Bronchial epithelial cell (primary cell): ENCODE results near the gene FYN. TPM values are rescaled to one million over a fixed set of nuclear protein-coding genes. Genes with fewer than 3 reads are reported as not detected.

Experiments
- DNase-seq: peaks from one replicate; pipeline ENCODE4 v3.0.0-alpha.2; 2010; ENCODE audit warnings: low read depth
- FAIRE-seq: peaks from 2 replicates; lab custom pipeline; 2011; peaks lifted over from hg19 to GRCh38; lab: Jason Lieb, UNC
- H3K27me3 ChIP-seq: 2 replicates; pipeline ENCODE4 v1.5.1; 2011; ENCODE audit warnings: low read length; ENCODE audit not compliant: control insufficient read depth, insufficient read depth
- H3K36me3 ChIP-seq: 2 replicates; pipeline ENCODE4 v1.5.1; 2011; ENCODE audit warnings: low read length; ENCODE audit not compliant: control insufficient read depth, insufficient read depth
- H3K4me3 ChIP-seq: 2 replicates; pipeline ENCODE4 v1.5.1; 2011; ENCODE audit warnings: mild to moderate bottlenecking, low read depth, low read length, control low read depth
- total RNA-seq: library from RNA; depleted of rRNA; stranded (reverse); fragments of >200 nt; gene quantifications from 2 replicates; pipeline ENCODE4 v1.2.1, GENCODE V29; 2014
- TF ChIP-seq, protein P1 (sequence below): IDR thresholded peaks from 2 replicates; pipeline ENCODE4 v1.5.1; 2011; ENCODE audit warnings: mild to moderate bottlenecking, moderate library complexity, low read length, control low read depth, inconsistent platforms; ENCODE audit not compliant: insufficient read depth, severe bottlenecking

The FYN gene
- total RNA-seq = 38.7 and 75.0 TPM in 2 replicates

DNA sequence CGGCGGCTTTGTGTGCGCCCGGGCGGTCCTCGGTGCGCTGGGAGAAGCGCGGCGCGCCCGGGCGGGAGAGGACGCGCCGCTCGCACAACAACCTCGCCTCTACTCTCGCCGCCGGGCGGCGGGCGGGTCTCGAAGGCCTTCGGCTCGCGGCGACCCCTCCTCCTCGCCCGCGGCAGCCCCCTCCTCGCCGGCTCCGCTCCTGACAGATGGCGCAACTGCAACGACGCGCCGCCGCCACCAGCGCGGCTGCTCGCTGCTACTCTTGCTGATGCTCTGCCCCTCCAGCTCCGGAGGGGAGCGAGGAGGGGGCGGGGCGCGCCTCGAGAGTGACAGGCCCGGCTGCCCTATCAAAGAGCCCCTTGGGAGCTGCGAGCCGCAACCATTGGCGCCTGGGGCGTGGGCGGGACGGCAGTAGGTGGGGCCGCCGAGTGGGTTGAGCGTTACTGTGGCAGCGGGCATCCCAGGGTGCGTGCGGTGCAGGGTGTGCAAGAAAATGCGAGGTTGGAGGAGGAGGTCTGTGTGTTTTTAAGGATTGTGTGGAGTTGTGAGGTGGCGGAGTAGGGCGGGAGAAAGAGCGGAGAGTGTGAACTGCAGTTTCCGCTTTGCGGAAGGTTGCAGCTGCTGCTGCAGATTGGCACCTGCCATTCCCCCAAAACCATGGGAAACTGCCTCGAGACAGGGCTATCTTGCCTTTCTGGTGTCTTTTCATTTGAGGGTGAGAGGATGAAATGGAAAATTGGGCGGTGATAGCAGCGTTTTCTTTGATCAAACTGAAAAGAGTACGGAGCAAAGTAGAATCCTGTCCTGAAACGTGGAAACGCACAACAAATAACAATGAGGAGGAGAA is at the start of gene FYN:
Gene FYN (minus strand): TSS at position 275 of the 847 bp plus-strand sequence. CDS start 153,401 bp downstream, outside the sequence.
- Histone ChIP-seq H3K36me3 (no peaks in the 10 kb centered on the region), H3K27me3 (no peaks in the 10 kb centered on the region), H3K4me3 (peak within 1 kb of the TSS; percentile 57)
- peak; percentile 82 for DNase-seq
- TF ChIP-seq, protein P1, sequence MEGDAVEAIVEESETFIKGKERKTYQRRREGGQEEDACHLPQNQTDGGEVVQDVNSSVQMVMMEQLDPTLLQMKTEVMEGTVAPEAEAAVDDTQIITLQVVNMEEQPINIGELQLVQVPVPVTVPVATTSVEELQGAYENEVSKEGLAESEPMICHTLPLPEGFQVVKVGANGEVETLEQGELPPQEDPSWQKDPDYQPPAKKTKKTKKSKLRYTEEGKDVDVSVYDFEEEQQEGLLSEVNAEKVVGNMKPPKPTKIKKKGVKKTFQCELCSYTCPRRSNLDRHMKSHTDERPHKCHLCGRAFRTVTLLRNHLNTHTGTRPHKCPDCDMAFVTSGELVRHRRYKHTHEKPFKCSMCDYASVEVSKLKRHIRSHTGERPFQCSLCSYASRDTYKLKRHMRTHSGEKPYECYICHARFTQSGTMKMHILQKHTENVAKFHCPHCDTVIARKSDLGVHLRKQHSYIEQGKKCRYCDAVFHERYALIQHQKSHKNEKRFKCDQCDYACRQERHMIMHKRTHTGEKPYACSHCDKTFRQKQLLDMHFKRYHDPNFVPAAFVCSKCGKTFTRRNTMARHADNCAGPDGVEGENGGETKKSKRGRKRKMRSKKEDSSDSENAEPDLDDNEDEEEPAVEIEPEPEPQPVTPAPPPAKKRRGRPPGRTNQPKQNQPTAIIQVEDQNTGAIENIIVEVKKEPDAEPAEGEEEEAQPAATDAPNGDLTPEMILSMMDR = peak; percentile 24
- no peak for FAIRE-seq

DNA sequence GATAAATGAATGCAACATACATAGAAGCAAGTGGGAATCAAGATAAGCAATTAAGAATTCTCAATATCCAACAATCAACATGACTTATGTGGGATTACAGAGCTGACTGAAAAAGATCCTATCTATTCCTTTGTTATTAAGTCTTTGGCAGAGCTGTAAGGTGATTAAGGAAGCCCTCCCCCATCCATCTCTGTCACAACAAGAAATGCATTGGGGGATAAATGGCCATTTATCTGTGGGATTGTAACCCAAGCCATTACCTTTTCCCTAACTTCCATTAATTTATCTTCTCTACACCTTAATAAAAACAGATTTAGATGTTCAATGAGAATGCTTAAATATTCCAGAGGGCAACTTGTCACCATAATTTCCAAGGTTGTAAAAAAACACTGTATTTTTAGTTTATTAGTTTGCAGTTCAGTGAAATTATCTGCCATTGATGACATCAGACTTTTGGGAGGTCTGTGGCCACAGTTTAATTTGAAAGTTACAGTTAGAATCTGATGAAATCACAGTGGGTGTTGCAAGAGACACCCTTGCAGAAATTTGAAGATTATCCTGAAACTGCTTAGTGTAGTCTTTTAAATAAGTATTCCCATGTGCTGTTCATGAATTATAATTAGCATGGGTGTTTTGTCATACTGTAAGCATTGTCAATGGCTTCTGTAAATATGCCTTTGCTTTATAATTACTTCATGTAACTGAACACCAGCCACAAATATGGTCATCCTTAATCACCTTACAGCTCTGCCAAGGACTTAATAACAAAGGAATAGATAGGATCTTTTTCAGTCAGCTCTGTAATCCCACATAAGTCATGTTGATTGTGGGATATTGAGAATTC is 49.4 kb upstream of the FYN start:
- DNase-seq = peak; percentile 71
- FAIRE-seq = no peak
- no peak overlapping the region for H3K4me3 ChIP-seq
- no peaks in the 10 kb centered on the region for H3K36me3 ChIP-seq
- TF ChIP-seq, protein P1 = no peak
- no peaks in the 10 kb centered on the region for H3K27me3 ChIP-seq

DNA sequence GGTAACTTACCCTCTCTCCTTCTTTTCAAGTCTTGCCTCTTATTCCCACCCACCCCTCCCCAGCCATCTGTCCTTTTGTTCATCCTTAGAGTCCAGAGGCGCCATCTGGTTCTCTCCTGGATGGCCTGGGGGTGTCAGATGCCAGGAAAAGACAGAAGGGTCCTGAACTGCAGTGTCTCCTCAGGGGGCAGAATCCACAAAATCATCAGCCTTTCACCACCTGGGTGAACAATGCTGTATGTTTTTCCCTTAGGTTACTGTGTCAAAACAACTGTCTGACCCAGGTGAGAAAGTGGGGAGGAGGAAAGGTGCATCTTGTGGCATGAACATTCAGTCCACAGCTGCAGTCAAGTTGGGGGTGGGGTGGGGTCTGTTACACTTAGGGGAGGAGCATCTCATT is 47.9 kb upstream of the FYN start:
- DNase-seq (no peak), FAIRE-seq (no peak)
- Histone ChIP-seq H3K4me3 (no peak overlapping the region), H3K27me3 (no peaks in the 10 kb centered on the region), H3K36me3 (no peaks in the 10 kb centered on the region)
- TF ChIP-seq, protein P1 = no peak

DNA sequence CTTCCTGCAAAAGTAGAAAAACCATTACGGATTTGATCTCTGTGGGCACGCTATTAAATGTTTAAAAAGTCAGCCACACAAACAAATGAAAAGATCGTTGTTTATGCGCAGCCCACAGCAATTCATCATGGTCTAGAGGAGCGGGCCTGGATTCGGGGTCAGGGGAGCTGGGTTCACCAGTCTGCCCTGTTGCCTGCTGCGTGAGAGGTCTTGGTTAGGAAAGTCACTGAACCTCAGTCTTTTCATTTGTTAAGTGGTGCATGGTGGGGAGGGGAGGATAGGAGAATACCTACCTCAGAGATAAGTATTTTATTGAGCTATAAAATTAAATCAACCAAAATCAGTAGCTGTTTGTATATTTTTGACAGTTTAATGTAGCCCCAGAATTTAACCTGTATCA is 47.3 kb upstream of the FYN start:
- Histone ChIP-seq H3K36me3 (no peaks in the 10 kb centered on the region), H3K4me3 (no peak overlapping the region), H3K27me3 (no peaks in the 10 kb centered on the region)
- DNase-seq = no peak
- TF ChIP-seq, protein P1 = no peak
- FAIRE-seq = no peak

DNA sequence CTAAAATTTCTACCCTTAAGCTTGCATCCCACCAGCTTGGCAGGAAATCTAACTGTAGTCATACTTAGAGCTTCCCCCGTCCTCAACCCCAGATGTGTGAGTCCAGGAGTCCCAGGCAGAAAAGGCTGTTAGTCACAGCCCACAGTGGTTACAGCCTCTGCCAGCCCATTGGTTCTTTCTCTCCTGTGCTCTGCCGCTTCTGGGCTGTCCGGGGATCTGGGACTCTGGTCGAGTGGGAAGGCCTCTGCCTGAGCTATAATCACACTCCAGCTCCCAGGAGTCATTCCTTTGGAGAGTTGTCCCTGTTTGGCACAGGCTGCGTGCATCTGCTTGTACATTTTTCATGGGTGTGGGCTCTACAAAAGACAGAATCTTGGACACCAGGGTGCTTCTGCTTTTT is 45.6 kb upstream of the FYN start:
- DNase-seq = no peak
- Histone ChIP-seq H3K27me3 (no peaks in the 10 kb centered on the region), H3K4me3 (no peak overlapping the region), H3K36me3 (no peaks in the 10 kb centered on the region)
- TF ChIP-seq, protein P1 = no peak
- FAIRE-seq = no peak
